ENCODE measurements around the gene PSMD4.

PSMD4 gene

DNA sequence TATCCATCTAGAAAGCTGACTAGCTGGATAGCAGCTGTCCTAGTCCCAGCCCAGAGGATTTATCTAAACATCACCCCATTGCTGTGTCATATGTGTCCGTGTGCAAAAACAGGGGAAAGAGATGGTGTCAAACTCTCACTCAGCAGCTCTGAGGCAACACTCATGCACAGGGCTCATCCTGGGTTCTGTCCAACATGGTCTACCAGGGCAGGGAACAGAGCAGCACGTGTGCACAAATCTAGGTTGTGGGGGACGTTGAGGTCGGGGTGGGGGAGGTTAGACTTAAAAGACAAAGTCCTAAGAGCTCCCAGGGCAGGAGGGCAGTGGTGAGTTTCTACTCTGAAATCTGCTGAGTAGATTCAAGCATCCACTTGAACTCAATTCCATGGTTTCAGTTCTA, 56.5 kb downstream of the PSMD4 start:
- TF ChIP-seq POLR2AphosphoS5 (IDR thresholded peaks at IDR 0.05; ENCODE audit: borderline replicate concordance, low read depth, low read length) (no peak), EZH2 (IDR thresholded peaks at IDR 0.05) (no peak), FOXP2 (optimal IDR thresholded peaks at IDR 0.05; ENCODE audit: control extremely low read depth, extremely low read length, insufficient read depth) (no peak)
- Histone ChIP-seq H3K27ac (no peak overlapping the region), H3K4me3 (no peak overlapping the region), H3K36me3 (ENCODE audit: insufficient read depth, low read length) (peaks cover 64% of the 10 kb centered on the region), H3K9me3 (ENCODE audit: low read depth, low read length) (no peaks in the 10 kb centered on the region), H3K9ac (ENCODE audit: insufficient read length) (no peak overlapping the region)
- DNase-seq (ENCODE audit: low read depth, low spot score): no peak

DNA sequence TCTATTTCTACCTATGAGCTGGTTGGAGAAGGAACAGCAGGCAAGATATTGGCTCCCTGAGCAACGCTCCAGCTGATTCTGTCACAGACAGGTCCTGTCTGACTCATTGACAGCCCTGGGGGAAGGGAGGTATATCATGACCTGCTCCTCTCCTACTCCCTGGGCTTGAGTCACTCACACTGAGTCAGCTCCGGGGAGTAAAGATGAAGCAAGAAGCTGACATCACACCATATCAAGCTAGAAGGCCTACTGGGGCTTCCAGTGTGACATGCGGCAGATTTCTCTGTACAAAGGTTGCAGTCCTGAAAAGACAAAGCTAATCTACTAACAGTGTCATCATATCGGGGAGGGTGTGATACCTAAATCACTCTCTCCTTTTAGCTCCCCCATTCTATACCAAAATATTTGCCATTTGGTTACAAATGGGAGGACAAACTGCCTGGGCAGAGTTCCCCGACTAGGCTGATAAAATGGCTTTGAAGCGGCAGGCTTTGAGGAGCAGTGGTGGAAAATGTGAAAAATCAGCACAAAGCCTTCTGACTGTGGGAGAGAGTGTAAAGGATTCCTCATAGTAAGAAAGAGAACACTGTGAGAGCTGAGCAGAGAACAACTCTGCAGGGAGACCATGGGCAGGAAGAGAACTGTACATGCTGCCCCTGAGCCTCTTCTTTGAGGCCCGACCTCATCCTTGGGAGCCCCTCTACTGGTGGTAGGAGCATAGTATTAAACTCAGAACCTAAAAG, 57.2 kb downstream of the PSMD4 start:
- no peak for TF ChIP-seq POLR2AphosphoS5 (IDR thresholded peaks at IDR 0.05; ENCODE audit: borderline replicate concordance, low read depth, low read length)
- TF ChIP-seq EZH2 (IDR thresholded peaks at IDR 0.05): no peak
- no peak for TF ChIP-seq FOXP2 (optimal IDR thresholded peaks at IDR 0.05; ENCODE audit: control extremely low read depth, extremely low read length, insufficient read depth)
- no peak for DNase-seq (ENCODE audit: low read depth, low spot score)
- Histone ChIP-seq H3K9me3 (ENCODE audit: low read depth, low read length) (no peaks in the 10 kb centered on the region), H3K36me3 (ENCODE audit: insufficient read depth, low read length) (peaks cover 58% of the 10 kb centered on the region), H3K9ac (ENCODE audit: insufficient read length) (no peak overlapping the region), H3K4me3 (no peak overlapping the region), H3K27ac (no peak overlapping the region)

GRCh38 chr1:151312411-151312810, 57.9 kb downstream of the PSMD4 start:
- no peaks in the 10 kb centered on the region for H3K9me3 ChIP-seq (ENCODE audit: low read depth, low read length)
- no peak for DNase-seq (ENCODE audit: low read depth, low spot score)
- H3K9ac ChIP-seq (ENCODE audit: insufficient read length): no peak overlapping the region
- no peak overlapping the region for H3K4me3 ChIP-seq
- H3K27ac ChIP-seq: no peak overlapping the region
- peaks cover 54% of the 10 kb centered on the region for H3K36me3 ChIP-seq (ENCODE audit: insufficient read depth, low read length)
- no peak for TF ChIP-seq FOXP2 (optimal IDR thresholded peaks at IDR 0.05; ENCODE audit: control extremely low read depth, extremely low read length, insufficient read depth)
- TF ChIP-seq POLR2AphosphoS5 (IDR thresholded peaks at IDR 0.05; ENCODE audit: borderline replicate concordance, low read depth, low read length): no peak
- TF ChIP-seq EZH2 (IDR thresholded peaks at IDR 0.05): no peak

GRCh38 chr1:151312826-151313225, 58.3 kb downstream of the PSMD4 start:
- Histone ChIP-seq H3K9me3 (ENCODE audit: low read depth, low read length) (no peaks in the 10 kb centered on the region), H3K27ac (no peak overlapping the region), H3K9ac (ENCODE audit: insufficient read length) (no peak overlapping the region), H3K4me3 (no peak overlapping the region), H3K36me3 (ENCODE audit: insufficient read depth, low read length) (peaks cover 54% of the 10 kb centered on the region)
- TF ChIP-seq POLR2AphosphoS5 (IDR thresholded peaks at IDR 0.05; ENCODE audit: borderline replicate concordance, low read depth, low read length) (no peak), EZH2 (IDR thresholded peaks at IDR 0.05) (no peak), FOXP2 (optimal IDR thresholded peaks at IDR 0.05; ENCODE audit: control extremely low read depth, extremely low read length, insufficient read depth) (no peak)
- DNase-seq (ENCODE audit: low read depth, low spot score): no peak

DNA sequence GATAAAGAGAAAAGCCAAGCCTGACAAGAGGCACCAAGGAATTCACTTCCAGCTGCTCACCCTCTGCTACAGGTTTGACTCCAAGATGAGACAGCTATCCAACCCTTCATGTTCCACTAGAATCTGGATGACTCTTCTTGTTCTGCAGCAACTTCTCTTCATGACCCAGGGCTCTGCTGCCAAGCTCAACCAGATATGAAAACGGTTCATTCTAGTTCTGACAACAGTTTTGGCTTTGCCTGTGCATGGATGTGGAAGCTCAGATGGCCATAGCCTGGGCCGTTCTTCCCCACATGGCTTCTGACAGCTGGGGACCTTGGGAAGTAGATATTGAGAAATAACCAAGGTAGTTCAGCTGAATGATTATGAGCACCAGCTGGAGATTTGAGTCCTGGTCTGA, 59.0 kb downstream of the PSMD4 start:
- Histone ChIP-seq H3K9me3 (ENCODE audit: low read depth, low read length) (no peaks in the 10 kb centered on the region), H3K36me3 (ENCODE audit: insufficient read depth, low read length) (peaks cover 47% of the 10 kb centered on the region), H3K4me3 (no peak overlapping the region), H3K27ac (no peak overlapping the region), H3K9ac (ENCODE audit: insufficient read length) (no peak overlapping the region)
- TF ChIP-seq FOXP2 (optimal IDR thresholded peaks at IDR 0.05; ENCODE audit: control extremely low read depth, extremely low read length, insufficient read depth) (no peak), POLR2AphosphoS5 (IDR thresholded peaks at IDR 0.05; ENCODE audit: borderline replicate concordance, low read depth, low read length) (no peak), EZH2 (IDR thresholded peaks at IDR 0.05) (no peak)
- DNase-seq (ENCODE audit: low read depth, low spot score): no peak

DNA sequence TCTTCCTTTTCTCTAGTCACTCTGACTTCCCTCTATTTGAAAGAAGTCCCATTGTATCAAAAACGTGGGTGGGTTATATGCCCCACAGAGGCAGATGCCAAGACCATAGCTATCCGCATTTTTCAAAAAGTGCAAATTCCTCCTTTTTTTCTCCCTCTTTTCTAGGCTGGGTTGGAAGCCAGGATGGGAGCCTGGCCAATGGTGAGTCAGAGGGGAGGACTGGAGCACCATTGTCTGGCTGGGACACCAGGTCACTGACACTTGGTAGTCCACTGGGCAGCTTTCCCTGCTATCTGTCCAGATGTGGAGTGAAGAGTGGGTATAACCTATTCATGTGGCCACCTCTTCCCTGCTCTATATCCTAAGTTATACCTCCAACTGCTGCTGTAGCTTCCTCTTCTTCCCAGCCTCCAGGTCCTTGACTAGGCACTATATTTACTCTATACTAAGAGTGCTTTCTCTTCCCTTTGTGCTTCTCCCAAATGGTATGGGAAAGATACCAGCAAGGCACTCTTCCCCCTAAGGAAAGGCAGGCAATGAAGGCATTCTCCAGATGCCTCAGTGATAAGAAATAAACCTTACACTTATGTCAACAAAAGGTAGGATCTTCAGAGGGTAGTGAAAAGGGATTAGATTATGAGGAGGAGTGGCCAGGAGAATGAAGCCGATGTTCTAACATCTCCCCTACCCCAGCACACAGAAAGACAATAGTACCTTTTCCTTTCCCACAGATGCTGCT, 59.8 kb downstream of the PSMD4 start:
- no peak for DNase-seq (ENCODE audit: low read depth, low spot score)
- Histone ChIP-seq H3K9ac (ENCODE audit: insufficient read length) (no peak overlapping the region), H3K27ac (no peak overlapping the region), H3K36me3 (ENCODE audit: insufficient read depth, low read length) (peaks cover 52% of the 10 kb centered on the region), H3K4me3 (no peak overlapping the region), H3K9me3 (ENCODE audit: low read depth, low read length) (no peaks in the 10 kb centered on the region)
- TF ChIP-seq FOXP2 (optimal IDR thresholded peaks at IDR 0.05; ENCODE audit: control extremely low read depth, extremely low read length, insufficient read depth) (no peak), POLR2AphosphoS5 (IDR thresholded peaks at IDR 0.05; ENCODE audit: borderline replicate concordance, low read depth, low read length) (no peak), EZH2 (IDR thresholded peaks at IDR 0.05) (no peak)

DNA sequence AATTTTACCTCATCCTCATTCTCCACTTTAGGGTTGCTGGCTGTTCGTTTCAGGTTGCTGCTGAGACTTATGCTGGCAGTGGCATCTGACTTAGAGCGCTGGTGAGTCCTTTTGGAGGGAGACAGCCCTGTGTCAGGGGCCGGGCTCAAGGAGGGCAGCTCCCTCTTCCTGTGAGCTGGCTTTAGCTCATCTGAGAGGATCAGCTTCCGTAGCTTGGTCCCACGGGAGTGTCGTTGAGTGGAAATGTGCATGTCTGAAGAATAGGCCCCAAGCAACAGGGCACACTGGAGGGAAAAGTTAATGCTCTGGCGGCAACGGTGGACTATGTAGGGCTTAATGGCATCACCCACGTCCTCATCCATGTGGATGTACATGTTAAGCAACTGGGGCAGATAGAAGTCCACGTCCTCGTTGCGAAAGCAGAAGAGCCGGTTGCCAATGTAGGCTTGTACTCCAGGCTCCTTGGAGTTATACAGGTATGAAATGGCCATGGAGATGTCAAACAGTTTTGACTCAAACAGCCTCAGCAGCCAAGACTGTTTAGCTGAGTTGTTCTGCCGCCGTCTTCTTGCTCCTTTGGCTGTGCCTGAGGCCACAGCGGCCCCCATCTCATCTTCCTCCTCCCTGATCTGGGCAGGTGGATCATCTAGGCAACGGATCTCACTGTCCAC, 61.2 kb downstream of the PSMD4 start:
- DNase-seq (ENCODE audit: low read depth, low spot score): no peak
- H3K9me3 ChIP-seq (ENCODE audit: low read depth, low read length): no peaks in the 10 kb centered on the region
- no peak overlapping the region for H3K4me3 ChIP-seq
- no peak overlapping the region for H3K9ac ChIP-seq (ENCODE audit: insufficient read length)
- peaks cover 50% of the 10 kb centered on the region for H3K36me3 ChIP-seq (ENCODE audit: insufficient read depth, low read length)
- H3K27ac ChIP-seq: no peak overlapping the region
- no peak for TF ChIP-seq FOXP2 (optimal IDR thresholded peaks at IDR 0.05; ENCODE audit: control extremely low read depth, extremely low read length, insufficient read depth)
- TF ChIP-seq POLR2AphosphoS5 (IDR thresholded peaks at IDR 0.05; ENCODE audit: borderline replicate concordance, low read depth, low read length): no peak
- TF ChIP-seq EZH2 (IDR thresholded peaks at IDR 0.05): no peak
